ENCODE measurements around the gene GUCY2C.

Gene GUCY2C

GRCh38 chr12:14612250-14612649, 84.1 kb downstream of the GUCY2C start:
- DNase-seq = no peak
- Histone ChIP-seq H3K9me3 (ENCODE audit: severe bottlenecking) (no peaks in the 10 kb centered on the region), H3K27me3 (ENCODE audit: insufficient read depth, low read depth, severe bottlenecking) (no peaks in the 10 kb centered on the region), H3K27ac (no peak overlapping the region), H3K36me3 (no peaks in the 10 kb centered on the region), H3K4me3 (ENCODE audit: low read depth, low read length) (no peak overlapping the region)
- TF ChIP-seq, protein P1, sequence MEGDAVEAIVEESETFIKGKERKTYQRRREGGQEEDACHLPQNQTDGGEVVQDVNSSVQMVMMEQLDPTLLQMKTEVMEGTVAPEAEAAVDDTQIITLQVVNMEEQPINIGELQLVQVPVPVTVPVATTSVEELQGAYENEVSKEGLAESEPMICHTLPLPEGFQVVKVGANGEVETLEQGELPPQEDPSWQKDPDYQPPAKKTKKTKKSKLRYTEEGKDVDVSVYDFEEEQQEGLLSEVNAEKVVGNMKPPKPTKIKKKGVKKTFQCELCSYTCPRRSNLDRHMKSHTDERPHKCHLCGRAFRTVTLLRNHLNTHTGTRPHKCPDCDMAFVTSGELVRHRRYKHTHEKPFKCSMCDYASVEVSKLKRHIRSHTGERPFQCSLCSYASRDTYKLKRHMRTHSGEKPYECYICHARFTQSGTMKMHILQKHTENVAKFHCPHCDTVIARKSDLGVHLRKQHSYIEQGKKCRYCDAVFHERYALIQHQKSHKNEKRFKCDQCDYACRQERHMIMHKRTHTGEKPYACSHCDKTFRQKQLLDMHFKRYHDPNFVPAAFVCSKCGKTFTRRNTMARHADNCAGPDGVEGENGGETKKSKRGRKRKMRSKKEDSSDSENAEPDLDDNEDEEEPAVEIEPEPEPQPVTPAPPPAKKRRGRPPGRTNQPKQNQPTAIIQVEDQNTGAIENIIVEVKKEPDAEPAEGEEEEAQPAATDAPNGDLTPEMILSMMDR (IDR thresholded peaks at IDR 0.05; ENCODE audit: low read depth, low read length) = no peak

GRCh38 chr12:14611640-14612203, 84.7 kb downstream of the GUCY2C start:
- Histone ChIP-seq H3K27me3 (ENCODE audit: insufficient read depth, low read depth, severe bottlenecking) (no peaks in the 10 kb centered on the region), H3K27ac (no peak overlapping the region), H3K36me3 (no peaks in the 10 kb centered on the region), H3K4me3 (ENCODE audit: low read depth, low read length) (no peak overlapping the region), H3K9me3 (ENCODE audit: severe bottlenecking) (no peaks in the 10 kb centered on the region)
- no peak for DNase-seq
- TF ChIP-seq, protein P1 (IDR thresholded peaks at IDR 0.05; ENCODE audit: low read depth, low read length) = no peak

GRCh38 chr12:14607568-14607967, 88.8 kb downstream of the GUCY2C start:
- H3K4me3 ChIP-seq (ENCODE audit: low read depth, low read length) = no peak overlapping the region
- no peak overlapping the region for H3K27ac ChIP-seq
- peaks cover 7% of the 10 kb centered on the region for H3K9me3 ChIP-seq (ENCODE audit: severe bottlenecking)
- H3K36me3 ChIP-seq = no peaks in the 10 kb centered on the region
- H3K27me3 ChIP-seq (ENCODE audit: insufficient read depth, low read depth, severe bottlenecking) = no peaks in the 10 kb centered on the region
- DNase-seq = no peak
- TF ChIP-seq, protein P1 (IDR thresholded peaks at IDR 0.05; ENCODE audit: low read depth, low read length) = no peak

DNA sequence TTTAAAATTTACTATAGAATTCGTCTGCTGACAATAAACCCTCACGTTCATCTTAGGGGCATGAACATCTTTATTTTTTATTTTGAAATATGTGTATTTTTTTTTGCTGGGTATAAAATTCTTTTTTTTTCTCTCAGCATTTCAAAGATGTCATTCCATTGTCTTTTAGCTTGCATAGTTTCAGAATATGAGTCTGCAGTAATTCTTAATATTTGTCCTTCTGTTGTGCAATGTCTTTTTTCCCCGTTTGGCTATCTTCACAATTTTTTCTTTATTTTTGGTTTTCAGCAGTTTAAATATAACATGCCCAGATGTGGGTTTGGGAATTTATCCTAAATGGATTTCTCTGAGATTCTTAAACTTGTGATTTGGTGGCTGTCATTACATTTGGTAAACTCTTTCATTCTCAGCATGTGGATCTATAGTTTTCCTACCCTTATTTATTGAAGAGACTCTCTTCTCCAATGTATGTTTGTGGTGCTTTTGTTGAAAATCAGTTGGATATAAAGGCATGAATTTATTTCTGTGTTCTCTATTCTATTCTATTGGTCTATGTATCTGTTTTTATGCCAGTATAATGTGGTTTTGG, 90.9 kb downstream of the GUCY2C start:
- TF ChIP-seq, protein P1 (IDR thresholded peaks at IDR 0.05; ENCODE audit: low read depth, low read length) = no peak
- H3K4me3 ChIP-seq (ENCODE audit: low read depth, low read length) = no peak overlapping the region
- no peak for DNase-seq

GRCh38 chr12:14601692-14602478, 94.5 kb downstream of the GUCY2C start:
- no peaks in the 10 kb centered on the region for H3K27me3 ChIP-seq (ENCODE audit: insufficient read depth, low read depth, severe bottlenecking)
- no peak for DNase-seq
- H3K4me3 ChIP-seq (ENCODE audit: low read depth, low read length) = no peak overlapping the region
- TF ChIP-seq, protein P1 (IDR thresholded peaks at IDR 0.05; ENCODE audit: low read depth, low read length) = no peak
- peaks cover 7% of the 10 kb centered on the region for H3K9me3 ChIP-seq (ENCODE audit: severe bottlenecking)
- no peaks in the 10 kb centered on the region for H3K36me3 ChIP-seq
- no peak overlapping the region for H3K27ac ChIP-seq

More for the DNA sequence above, 90.9 kb downstream of the GUCY2C start:
- no peaks in the 10 kb centered on the region for H3K36me3 ChIP-seq
- peaks cover 7% of the 10 kb centered on the region for H3K9me3 ChIP-seq (ENCODE audit: severe bottlenecking)
- no peak overlapping the region for H3K27ac ChIP-seq
- no peaks in the 10 kb centered on the region for H3K27me3 ChIP-seq (ENCODE audit: insufficient read depth, low read depth, severe bottlenecking)
